Measurements from ENCODE around the gene COQ9.

DNA sequence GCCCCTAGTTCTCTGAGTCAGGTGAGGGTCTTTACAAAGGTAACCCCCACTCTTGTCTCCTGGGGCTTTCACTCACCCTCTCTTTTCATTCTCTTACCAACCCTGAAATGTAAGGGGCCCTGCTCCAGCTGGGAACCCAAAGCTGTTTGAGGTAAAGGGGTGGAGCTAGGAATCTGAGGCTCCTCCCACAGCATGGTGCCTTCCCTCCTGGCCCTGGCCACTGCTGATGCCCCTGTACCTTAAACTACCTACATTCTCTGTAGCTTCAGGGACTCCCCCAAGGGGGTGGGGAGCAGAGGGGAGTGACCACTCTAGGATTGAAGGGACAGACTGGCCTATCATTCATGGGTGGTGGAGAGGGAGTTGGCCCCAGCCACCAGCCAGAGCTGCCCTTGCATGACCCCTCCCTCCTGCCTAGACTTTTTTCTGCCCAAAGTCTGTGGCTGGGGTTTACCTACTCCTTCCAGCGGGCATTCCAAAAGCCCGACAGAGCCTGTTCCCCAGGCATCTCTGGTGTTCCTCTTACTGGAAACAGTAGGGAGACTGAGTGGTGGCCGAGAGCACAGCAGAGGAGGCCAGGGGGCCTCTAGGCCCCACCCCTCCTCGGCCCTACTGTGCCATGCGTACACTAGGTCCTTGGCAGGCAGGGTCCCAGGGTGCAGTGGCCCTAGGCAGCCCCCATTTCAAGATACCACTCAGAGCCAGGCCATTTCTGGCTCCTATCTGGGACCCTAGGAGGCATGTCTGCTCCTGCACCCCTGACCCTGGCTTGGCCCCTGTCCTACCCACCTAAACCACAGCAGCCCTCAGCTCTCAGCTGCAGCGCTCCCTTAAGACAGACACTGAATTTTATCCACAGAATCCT lies 29.5 kb downstream of the COQ9 start:
- TF ChIP-seq, protein P1, sequence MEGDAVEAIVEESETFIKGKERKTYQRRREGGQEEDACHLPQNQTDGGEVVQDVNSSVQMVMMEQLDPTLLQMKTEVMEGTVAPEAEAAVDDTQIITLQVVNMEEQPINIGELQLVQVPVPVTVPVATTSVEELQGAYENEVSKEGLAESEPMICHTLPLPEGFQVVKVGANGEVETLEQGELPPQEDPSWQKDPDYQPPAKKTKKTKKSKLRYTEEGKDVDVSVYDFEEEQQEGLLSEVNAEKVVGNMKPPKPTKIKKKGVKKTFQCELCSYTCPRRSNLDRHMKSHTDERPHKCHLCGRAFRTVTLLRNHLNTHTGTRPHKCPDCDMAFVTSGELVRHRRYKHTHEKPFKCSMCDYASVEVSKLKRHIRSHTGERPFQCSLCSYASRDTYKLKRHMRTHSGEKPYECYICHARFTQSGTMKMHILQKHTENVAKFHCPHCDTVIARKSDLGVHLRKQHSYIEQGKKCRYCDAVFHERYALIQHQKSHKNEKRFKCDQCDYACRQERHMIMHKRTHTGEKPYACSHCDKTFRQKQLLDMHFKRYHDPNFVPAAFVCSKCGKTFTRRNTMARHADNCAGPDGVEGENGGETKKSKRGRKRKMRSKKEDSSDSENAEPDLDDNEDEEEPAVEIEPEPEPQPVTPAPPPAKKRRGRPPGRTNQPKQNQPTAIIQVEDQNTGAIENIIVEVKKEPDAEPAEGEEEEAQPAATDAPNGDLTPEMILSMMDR (conservative IDR thresholded peaks at IDR 0.05; ENCODE audit: low read length), result no peak
- TF ChIP-seq EZH2phosphoT487 (IDR thresholded peaks at IDR 0.05; ENCODE audit: borderline replicate concordance), result no peak
